ENCODE measurements around the gene F10.

Gene F10

DNA sequence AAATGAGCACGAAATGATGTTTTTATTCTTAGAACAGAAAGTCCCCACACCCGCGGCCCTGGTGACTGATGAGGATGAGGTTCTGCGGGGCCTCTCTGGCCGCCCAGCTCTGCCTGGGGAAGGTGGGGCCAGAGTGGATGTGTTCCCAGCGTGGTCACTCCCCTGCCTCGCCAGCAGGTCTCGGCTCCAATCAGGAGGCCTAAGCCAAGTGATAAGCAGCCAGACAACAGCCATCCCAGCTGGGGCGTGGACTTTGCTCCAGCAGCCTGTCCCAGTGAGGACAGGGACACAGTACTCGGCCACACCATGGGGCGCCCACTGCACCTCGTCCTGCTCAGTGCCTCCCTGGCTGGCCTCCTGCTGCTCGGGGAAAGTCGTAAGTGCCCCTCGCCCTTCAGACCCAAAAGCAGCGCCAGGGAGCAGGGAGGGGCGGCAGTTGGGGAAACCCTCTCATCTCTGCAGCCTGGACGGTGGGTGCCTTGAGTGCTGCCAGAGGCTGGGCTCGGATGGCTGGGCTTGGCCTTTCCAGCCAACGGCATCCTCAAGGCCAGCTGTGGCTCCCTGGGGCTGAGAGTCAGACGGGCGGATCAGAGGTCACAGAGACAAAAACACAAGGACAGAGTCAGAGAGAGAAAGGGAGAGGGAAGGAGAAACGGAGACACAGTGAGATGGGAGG lies at the start of gene F10:
Gene F10 (plus strand): TSS at position 250 of the 676 bp plus-strand sequence. CDS start 57 bp downstream, at position 307.
- H3K4me3 Mint-ChIP-seq: peak within 1 kb of the TSS; percentile 44 to 75 (median 74)

DNA sequence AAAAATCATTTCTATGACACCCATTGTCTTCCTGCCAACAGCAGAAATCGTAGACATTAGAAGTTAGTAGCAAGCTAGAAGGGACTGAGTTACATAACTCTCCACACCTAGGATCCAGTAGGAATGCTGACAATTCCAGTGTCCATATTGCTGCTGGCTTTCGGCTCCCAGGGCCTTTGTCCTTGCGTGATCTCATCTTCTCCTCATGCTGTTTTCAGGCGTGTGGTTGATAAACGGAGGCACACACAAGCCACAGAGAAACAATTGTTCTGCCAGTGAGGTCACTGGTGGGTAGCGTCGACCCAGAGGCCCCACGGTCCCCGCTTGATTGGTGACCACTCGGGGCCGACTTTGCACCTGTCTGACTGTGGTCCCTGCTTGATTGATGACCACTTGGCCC lies 48.7 kb upstream of the F10 start:
- peaks cover 2% of the 10 kb centered on the region for H3K9me3 Mint-ChIP-seq
- TF ChIP-seq, protein P1, sequence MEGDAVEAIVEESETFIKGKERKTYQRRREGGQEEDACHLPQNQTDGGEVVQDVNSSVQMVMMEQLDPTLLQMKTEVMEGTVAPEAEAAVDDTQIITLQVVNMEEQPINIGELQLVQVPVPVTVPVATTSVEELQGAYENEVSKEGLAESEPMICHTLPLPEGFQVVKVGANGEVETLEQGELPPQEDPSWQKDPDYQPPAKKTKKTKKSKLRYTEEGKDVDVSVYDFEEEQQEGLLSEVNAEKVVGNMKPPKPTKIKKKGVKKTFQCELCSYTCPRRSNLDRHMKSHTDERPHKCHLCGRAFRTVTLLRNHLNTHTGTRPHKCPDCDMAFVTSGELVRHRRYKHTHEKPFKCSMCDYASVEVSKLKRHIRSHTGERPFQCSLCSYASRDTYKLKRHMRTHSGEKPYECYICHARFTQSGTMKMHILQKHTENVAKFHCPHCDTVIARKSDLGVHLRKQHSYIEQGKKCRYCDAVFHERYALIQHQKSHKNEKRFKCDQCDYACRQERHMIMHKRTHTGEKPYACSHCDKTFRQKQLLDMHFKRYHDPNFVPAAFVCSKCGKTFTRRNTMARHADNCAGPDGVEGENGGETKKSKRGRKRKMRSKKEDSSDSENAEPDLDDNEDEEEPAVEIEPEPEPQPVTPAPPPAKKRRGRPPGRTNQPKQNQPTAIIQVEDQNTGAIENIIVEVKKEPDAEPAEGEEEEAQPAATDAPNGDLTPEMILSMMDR (IDR thresholded peaks at IDR 0.05; ENCODE audit: unreplicated experiment in 3 of 3): no peak
- no peak overlapping the region for H3K4me3 Mint-ChIP-seq
- peaks cover 55% of the 10 kb centered on the region for H3K36me3 Mint-ChIP-seq (ENCODE audit: low read depth)
- no peak overlapping the region for H3K27ac Mint-ChIP-seq
- H3K27me3 Mint-ChIP-seq (ENCODE audit: low read depth): no peaks in the 10 kb centered on the region
- peaks cover 5% of the 10 kb centered on the region for H3K4me1 Mint-ChIP-seq

More for the DNA sequence above, at the start of gene F10:
- peaks cover 12% of the 10 kb centered on the region for H3K4me1 Mint-ChIP-seq
- H3K27ac Mint-ChIP-seq: peak within 1 kb of the TSS; percentile 48 to 86 (median 80)
- TF ChIP-seq, protein P1 (IDR thresholded peaks at IDR 0.05; ENCODE audit: unreplicated experiment in 3 of 3): peak in 1 of 3 experiments; percentile 21
- peaks cover 30% of the 10 kb centered on the region for H3K27me3 Mint-ChIP-seq (ENCODE audit: low read depth)
- H3K9me3 Mint-ChIP-seq: no peaks in the 10 kb centered on the region
- H3K36me3 Mint-ChIP-seq (ENCODE audit: low read depth): no peaks in the 10 kb centered on the region

DNA sequence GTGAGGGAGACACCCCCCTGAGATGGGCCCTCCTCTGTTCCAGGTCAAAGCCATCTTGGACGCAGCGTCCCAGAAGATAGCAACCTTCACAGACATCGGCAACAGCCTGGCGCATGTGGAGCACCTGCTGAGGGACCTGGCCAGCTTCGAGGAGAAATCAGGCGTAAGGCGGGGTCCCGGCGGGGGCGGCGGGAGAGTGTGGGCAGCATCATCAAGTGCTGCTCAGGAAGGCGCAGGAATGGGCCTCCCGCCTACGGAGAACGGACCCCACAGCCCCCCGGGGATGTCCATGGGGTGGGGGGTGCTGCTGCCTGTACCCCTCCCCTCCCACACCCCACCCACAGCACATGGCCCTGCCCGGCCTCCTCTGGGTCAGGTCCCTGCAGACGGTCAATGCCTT lies 48.2 kb upstream of the F10 start:
- no peak overlapping the region for H3K4me3 Mint-ChIP-seq
- H3K9me3 Mint-ChIP-seq: peaks cover 2% of the 10 kb centered on the region
- H3K27ac Mint-ChIP-seq: no peak overlapping the region
- H3K36me3 Mint-ChIP-seq (ENCODE audit: low read depth): peaks cover 57% of the 10 kb centered on the region
- H3K4me1 Mint-ChIP-seq: peaks cover 10% of the 10 kb centered on the region
- no peaks in the 10 kb centered on the region for H3K27me3 Mint-ChIP-seq (ENCODE audit: low read depth)
- TF ChIP-seq, protein P1 (IDR thresholded peaks at IDR 0.05; ENCODE audit: unreplicated experiment in 3 of 3): no peak

DNA sequence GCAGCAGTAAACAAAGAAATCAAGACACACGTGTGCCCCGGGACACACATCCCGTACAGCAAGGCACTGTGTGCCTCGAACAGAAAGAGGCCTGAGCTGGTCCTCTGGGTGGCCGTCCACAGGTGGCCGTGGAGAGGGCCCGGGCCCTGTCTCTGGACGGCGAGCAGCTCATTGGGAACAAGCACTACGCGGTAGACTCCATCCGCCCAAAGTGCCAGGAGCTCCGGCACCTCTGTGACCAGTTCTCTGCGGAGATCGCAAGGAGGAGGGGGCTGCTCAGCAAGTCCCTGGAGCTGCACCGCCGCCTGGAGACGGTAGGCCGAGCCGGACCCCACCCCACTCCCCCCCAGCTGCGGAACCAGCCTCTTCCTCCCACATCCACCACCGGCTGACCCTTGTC lies 47.7 kb upstream of the F10 start:
- peaks cover 13% of the 10 kb centered on the region for H3K4me1 Mint-ChIP-seq
- H3K27me3 Mint-ChIP-seq (ENCODE audit: low read depth): no peaks in the 10 kb centered on the region
- peaks cover 2% of the 10 kb centered on the region for H3K9me3 Mint-ChIP-seq
- TF ChIP-seq, protein P1 (IDR thresholded peaks at IDR 0.05; ENCODE audit: unreplicated experiment in 3 of 3): no peak
- no peak overlapping the region for H3K4me3 Mint-ChIP-seq
- no peak overlapping the region for H3K27ac Mint-ChIP-seq
- H3K36me3 Mint-ChIP-seq (ENCODE audit: low read depth): peaks cover 60% of the 10 kb centered on the region

DNA sequence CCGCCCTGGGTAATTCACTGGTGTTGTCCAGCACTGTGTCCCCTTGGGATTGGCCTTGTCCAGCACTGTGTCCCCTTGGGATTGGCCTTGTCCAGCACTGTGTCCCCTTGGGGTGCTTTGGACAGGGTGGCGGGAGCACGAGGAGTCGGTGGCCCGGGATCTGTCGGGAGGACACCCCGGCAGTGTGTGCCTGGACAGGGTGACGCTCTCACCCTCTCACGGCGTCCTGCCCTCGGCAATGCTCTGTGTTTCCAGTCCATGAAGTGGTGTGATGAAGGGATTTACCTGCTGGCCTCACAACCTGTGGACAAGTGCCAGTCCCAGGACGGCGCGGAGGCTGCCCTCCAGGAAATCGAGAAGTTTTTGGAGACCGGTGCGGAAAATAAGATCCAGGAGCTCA lies 46.9 kb upstream of the F10 start:
- H3K27me3 Mint-ChIP-seq (ENCODE audit: low read depth): no peaks in the 10 kb centered on the region

More for the DNA sequence above, 46.9 kb upstream of the F10 start:
- Mint-ChIP-seq H3K27ac (no peak overlapping the region), H3K4me1 (peaks cover 13% of the 10 kb centered on the region), H3K4me3 (no peak overlapping the region), H3K36me3 (ENCODE audit: low read depth) (peaks cover 55% of the 10 kb centered on the region), H3K9me3 (peaks cover 2% of the 10 kb centered on the region)
- TF ChIP-seq, protein P1 (IDR thresholded peaks at IDR 0.05; ENCODE audit: unreplicated experiment in 3 of 3): no peak
